GM21717 (cell line): ENCODE results near the gene TRIAP1.

Source experiments
- ATAC-seq: cut with Tn5 transposase; IDR thresholded peaks from one replicate; pipeline ENCODE4 v1.9.1; 2021; ENCODE audit warnings: mild to moderate bottlenecking, moderate library complexity; ENCODE audit not compliant: unreplicated experiment

The TRIAP1 gene

DNA sequence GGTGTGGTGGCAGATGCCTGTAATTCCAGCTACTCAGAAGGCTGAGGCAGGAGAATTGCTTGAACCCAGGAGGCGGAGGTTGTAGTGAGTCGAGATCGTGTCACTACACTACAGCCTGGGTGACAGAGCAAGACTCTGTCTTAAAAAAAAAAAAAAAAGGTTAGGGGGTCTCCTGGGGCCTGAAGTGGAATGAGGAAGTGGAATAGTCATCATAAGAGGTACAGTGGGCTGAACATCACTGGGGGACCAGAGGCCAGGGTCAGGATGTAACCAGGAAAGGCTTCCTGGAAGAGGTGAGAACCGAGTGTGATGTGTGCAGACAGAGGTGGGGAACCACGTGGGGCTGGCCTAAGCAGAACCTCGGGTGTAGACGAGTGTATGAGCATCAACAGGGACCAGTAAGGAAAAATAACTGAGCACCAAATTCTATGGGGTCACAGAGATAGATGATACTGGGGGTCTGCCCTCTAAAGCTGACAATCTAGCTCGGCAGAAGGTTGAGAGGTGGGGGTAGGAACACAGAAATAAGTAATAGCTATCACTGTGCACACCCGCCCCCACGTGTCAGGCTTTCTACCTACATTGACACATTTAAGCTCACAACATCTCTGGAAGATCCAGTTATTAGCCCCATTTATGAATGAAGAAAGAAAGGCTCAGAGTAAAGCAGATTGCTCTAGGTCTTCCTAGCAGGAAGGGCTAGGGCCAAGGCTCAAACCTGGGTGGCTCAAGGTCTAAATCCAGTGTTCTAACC is 13.2 kb downstream of the TRIAP1 start:
- no peak for ATAC-seq

DNA sequence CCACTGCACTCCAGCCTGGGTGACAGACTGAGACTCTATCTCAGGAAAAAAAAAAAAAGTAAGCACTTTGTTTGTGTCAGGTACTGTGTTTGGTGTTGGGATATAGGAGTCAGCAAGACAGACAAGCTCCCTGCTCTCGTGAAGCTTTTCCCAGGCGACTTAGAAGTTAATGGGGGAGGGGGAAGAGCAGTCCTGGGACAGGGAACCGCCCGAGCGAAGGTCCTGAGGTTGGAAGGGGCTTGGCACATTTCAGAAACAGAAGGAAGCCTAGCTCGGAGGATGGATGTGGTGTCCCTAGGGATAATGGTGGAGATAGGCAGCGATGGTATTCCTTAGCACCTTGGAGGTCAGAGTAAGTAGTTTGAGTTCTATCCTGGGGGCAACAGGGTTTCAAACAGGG is 16.8 kb downstream of the TRIAP1 start:
- ATAC-seq = no peak

GRCh38 chr12:120428597-120429229 is 17.5 kb downstream of the TRIAP1 start:
- ATAC-seq = no peak

DNA sequence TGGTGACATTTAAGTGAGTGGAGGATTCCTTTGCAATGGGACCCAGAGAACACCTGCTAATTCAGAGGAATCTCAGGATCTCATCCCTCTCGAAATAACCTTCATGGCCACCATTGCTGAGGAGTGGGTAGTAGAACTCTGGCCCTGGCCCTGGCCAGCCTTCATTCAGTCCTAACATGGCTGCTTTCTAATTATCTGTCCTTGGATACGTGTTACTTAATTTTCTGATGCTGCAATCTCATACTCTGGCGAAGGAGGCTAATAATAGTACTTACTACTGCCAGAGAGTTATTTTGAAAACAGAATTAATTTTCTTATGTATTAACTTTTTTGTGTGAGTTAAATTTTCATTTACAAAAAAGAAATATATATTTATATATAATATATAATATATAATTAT is 20.4 kb downstream of the TRIAP1 start:
- no peak for ATAC-seq

DNA sequence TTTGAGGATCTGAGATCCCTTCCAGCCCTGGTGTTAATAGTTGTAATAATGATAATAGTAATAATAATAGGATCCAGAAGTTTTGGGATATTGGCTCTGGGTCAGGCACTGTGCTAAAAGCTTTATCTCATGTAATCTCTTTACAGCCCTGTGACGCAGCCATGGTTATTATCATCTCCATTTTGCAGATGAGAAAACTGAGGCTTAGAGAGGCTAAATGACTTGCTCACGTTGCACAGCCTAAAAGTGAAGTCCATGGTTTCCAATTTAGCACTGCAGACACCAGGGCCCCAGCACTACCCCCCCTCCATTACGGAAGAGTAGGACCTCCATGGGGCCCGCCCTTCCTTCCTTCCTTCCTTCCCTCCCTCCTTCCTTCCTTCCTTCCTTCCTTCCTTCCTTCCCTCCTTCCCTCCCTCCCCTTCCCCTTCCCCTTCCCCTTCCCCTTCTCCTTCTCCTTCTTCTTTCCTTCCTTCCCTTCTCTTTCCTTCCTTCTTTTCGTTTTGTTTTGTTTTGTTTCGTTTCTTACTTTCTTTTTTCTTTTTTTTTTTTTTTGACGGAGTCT is 23.2 kb downstream of the TRIAP1 start:
- ATAC-seq = no peak

GRCh38 chr12:120421701-120422100 is 24.5 kb downstream of the TRIAP1 start:
- no peak for ATAC-seq

DNA sequence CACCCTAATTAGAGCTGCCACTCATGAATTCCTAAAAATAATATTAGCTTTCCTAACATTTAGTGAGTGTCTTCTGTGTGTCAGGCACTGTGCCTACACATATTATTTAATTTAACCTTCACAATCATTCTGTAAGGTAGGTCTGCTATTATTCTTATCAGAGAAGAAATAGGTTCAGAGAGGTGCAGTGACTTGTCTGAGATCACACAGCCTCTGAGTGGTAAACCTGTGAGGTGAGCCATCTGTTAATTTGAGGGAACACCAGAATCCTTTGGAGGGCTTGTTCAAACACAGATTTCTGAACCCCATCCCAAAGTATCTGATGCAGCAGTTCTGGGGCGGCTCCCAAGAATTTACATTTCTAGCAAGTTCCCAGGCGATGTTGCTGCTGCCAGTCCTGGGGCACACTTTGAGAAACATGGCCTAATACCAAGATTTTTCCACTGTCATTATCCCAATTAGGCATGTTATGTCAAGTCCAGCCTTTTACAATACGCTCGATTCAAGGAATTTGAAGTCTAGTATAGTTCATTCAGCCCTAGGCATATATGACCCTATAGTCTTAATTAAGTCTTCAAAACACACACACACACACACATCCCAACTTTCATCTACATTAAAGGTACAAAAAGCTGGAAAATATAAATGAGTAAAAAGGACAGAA is 28.1 kb downstream of the TRIAP1 start:
- no peak for ATAC-seq

DNA sequence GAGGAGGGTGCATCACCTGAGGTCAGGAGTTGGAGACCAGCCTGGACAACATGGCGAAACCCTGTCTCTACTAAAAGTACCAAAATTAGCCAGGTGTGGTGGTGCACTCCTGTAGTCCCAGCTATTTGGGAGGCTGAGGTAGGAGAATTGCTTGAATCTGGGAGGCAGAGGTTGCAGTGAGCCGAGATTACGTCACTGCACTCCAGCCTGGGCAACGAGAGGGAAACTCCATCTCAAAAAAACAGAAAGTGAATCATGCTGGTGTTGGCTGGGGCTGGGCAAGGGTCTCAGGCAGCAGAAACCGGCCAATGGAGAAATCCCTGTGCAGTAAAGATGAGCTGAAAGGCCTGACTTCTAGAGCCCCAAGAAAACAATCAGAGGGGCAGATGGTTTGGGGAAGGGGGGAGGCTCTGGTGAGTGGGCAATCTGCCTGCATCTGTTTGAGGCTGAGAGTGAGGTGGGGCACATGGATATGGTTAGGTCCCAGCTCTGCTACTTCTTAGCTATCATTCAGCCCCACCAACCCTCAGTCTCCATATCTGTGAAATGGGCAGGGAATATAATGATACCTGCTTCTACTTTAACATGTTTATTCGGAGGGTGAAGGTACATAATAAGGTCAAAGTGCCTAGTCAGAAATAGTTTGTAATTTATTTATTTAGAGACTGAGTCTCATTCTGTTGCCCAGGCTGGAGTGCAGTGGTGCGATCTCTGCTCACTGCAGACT is 29.5 kb downstream of the TRIAP1 start:
- no peak for ATAC-seq

GRCh38 chr12:120413901-120414695 is 32.1 kb downstream of the TRIAP1 start:
- ATAC-seq = no peak

DNA sequence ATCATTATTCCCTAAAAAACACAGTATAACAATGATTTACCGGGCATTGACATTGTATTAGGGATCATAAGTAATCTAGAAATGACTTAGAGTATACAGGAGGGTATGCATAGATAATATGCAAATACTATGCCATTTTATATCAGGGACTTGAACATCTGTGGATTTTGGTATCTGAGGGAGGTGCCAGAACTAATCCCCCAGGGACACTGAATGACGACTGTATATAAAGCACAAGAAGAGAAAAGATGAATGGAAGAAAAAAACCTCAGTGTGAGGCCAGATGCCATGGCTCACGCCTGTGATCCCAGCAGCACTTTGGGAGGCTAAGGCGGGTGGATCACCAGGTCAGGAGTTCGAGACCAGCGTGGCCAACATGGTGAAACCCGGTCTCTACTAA is 33.8 kb downstream of the TRIAP1 start:
- ATAC-seq = no peak

GRCh38 chr12:120408771-120409170 is 37.4 kb downstream of the TRIAP1 start:
- no peak for ATAC-seq

DNA sequence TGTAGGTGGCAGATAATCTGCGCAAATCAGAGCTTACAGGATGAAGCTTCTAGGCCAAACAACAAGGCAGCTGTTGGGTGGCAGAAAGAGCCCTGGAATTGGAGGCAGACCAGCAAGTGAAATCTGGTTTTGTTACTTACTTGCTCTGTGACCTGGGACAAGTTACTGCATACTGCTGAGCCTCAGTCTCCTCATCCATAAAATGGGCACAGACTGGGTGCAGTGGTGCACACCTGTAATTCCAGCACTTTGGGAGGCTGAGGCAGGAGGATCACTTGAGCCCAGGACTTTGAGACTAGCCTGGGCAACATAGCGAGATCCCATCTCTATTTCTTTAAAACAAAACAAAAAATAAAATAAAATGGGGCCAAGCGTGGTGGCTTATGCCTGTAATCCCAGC is 39.6 kb downstream of the TRIAP1 start:
- no peak for ATAC-seq

DNA sequence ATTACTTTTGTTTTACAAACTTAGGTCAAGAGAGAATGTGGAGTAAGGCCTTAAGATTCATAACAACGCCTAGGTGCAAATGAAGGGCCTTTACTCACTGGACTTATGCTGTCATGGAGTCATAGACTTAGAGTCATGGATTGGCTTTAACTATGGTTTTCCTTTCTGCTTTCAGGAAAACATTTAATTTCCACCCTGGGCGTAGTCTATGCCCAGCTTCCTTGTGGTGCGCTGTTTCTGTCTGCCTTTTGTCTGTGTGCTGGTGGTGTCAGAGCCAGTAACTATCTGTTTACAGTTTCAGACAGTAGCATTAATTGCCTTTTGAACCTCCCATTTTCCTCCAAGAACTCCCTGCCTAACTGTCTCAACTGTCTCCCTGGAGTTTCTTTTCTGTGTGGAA is 40.1 kb downstream of the TRIAP1 start:
- ATAC-seq = no peak

GRCh38 chr12:120404271-120404670 is 41.9 kb downstream of the TRIAP1 start:
- ATAC-seq = no peak

DNA sequence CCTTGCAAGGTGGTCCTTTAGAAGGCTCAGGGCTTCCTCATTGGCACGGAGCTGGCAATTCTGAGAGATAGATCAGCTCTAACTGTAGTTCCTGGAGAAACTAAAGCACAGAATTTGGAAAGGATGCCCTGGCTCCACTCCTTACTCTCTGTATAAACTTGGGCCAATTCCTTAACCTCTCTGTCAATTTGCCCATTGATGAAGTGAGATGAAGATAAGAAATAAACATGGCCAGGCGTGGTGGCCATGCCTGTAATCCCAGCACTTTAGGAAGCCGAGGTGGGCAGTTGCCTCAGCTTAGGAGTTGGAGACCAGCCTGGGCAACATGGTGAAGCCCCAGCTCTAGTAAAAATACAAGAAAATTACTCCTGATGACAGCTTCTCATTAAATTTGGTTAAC is 42.3 kb downstream of the TRIAP1 start:
- no peak for ATAC-seq

DNA sequence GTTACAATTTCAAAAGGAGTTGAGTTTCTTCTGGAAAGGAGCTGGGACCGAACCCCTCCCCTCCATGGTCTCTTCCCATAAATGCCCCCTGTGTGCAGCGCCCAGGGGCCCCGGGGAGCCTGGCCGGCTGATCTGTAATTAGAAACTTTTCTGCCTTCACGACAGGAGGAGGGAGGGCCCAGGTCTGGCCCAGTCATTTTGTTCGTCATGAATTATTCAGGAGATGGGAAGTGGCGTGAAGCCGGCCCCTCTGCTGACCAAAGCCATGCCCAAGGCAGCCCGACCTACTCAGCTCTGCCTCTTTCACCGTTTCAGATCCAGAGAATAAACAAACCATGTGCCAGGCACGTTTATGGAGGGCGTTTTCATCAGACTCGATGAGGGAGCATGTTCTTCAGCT is 44.0 kb downstream of the TRIAP1 start:
- no peak for ATAC-seq

GRCh38 chr12:120399531-120399930 is 46.7 kb downstream of the TRIAP1 start:
- no peak for ATAC-seq

- no peak for ATAC-seq
Measured at GRCh38 chr12:120397824-120398540, 48.2 kb downstream of the TRIAP1 start.

DNA sequence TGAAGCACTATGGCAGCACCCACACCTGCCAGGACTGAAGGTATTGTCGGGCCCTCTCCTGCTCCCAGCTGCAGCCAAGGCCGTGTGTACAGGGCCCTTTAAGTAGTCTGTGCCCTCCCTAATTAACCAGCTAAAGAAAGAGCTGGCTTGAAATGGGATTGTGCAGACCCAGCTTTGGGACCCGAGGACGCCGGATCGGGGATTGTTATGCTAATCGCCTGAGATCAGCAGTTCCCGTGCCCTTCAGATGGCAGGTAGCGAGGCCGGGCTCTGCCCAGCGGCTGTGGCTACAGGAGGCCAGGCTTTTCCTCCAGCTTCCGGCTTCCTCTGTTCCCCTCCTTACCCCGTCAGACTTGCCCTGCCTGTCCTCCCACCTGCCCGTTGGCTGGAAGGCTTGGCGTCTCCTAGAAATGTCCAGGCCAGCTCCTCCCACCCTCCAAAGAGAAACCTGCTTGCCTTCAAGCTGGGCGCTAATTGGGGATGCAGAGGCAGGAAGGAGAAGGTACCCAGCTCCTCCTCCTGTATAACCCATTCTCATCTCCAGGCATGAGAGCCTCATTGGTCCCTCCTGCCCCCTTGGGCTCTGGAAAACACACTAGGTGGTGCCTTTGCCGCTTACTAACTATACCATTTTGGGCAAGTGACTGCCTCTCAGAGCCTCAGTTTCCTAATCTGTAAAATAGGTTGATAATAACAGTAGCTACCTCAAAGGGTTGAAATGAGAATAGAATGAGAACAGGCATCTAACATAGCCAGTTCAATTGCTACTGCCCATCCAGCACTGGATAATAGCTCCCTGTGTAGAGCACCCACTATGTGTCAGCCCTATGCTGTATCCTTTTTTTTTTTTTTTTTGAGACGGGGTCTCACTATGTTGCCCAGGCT is 51.5 kb downstream of the TRIAP1 start:
- no peak for ATAC-seq
